ENCODE measurements around the gene LNX1.

LNX1 gene

DNA sequence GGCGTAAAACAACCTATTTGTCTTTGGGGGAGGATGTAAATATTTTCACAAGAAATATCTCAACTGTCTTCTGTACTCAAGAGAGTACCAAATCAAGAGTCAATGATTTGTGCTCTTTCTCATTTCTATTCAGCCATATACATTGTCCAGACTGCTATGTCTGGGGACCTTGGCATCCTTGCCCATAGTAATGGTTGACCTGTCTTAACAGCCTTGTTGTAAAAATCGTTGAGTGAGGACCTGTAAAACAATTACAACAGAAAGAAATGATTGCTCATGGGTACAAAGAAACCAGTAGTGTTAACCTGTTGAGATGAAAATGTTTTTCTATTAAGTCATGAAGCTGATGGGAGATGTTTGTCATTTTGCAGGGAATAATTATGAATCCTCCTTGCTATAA is 56.6 kb downstream of the LNX1 start:
- DNase-seq (ENCODE audit: low read depth), result no peak

GRCh38 chr4:53532521-53532920 is 58.8 kb downstream of the LNX1 start:
- no peak for DNase-seq (ENCODE audit: low read depth)

DNA sequence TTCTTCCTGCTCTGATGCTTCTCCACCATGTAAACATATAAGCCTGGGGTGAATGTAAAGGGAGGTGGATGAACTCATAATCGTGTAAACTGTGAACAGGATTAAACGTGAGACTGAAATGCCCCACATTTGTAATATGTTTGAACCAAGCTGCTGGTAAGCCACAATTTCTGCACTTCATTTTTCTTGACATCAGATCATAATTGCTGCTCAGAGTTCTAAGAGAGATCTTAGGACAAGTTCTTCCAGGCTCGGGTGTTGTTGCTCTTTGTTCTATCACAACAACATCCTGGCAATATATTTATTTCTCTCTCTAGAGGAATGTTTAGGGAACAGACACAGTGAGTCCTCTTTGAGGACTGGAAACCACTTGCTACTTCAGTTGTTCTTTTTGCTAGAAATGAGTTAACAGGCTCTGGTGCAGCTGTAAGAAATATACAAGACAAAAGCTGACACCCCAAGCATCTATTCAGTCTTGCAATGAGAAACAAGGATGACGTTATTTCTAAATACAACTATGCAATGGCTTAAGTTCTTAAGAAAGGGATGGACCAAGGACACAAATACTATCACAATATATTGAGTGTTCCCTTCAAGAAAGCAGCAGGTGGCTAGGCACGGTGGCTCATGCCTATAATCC is 59.6 kb downstream of the LNX1 start:
- DNase-seq (ENCODE audit: low read depth), result no peak

DNA sequence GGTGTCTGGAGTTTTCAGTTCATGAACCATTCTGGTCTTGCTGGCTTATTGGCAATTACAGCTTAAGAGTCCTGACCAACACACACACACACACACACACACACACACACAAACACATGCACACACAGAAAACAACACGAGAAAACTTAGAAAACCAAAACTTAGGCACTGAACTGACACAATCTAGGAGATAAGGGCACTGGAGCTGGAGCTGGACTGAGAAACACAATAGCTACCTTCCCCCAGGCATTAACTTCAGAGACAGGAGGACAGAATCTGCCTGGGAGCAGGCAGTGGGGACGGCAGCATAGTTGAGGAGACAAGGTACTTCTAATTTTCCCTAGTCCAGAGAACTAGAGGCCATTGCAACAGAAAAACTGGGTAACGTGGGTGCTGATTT is 62.3 kb downstream of the LNX1 start:
- DNase-seq (ENCODE audit: low read depth), result no peak

DNA sequence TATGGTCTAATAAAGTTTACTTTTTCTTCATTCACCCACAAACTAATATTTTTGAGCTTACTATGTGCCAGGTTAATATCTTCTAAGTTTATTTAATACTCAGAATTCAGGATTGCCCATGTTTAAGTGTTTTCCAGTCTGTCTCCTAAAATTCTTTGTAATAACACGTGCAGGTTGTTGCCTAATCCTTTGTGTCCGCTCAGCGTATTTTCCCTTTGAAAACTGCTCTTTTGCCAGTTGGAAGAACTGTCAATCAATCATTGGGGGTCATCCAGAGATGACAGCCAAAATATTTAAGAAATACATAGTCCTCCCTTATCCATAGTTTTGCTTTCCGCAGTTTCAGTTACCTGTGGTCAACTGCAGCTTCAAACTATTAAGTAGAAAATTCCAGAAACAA is 63.4 kb downstream of the LNX1 start:
- no peak for DNase-seq (ENCODE audit: low read depth)

DNA sequence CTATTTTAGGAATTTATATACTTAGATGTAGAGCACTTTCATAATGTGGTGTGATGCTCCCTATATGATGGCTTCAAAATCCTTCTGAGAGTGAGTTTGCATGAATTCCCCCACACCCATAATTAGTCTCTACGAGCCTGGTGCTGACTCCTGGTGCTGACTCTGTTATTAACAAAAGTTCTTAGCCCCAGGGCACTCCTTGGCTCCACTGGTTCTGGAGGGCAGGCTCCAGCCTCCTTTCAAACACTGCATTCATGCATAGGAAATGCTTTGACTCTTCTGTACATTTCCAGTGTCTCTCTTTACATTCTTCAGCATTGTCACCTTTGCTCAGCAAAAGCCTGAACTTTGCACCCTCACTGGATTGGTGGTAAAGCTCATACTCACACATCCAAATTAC is 64.0 kb downstream of the LNX1 start:
- no peak for DNase-seq (ENCODE audit: low read depth)

- no peak for DNase-seq (ENCODE audit: low read depth)
Observed at GRCh38 chr4:53522334-53522733, 69.0 kb downstream of the LNX1 start.

GRCh38 chr4:53520116-53520515 is 71.2 kb downstream of the LNX1 start:
- DNase-seq (ENCODE audit: low read depth), result no peak

- no peak for DNase-seq (ENCODE audit: low read depth)
Observed at GRCh38 chr4:53518807-53519206, 72.5 kb downstream of the LNX1 start.

- DNase-seq (ENCODE audit: low read depth), result no peak
Observed at GRCh38 chr4:53515076-53515475, 76.2 kb downstream of the LNX1 start.

DNA sequence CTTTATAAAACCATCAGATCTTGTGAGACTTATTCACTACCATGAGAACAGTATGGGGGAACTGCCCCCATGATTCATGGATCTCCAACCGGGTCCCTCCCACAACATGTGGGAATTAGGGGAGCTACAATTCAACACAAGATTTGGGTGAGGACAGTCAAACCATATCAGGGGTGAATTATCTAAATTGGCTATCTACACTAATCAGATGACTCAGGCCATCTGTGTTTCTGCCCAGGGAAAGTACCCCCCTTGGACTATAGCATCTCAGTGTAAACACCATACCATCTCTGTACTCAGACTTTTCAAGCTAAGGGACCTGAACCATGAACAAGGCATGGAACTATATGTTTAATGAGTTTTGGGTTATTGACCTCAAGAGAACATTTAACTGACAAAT is 76.8 kb downstream of the LNX1 start:
- no peak for DNase-seq (ENCODE audit: low read depth)

- no peak for DNase-seq (ENCODE audit: low read depth)
Observed at GRCh38 chr4:53512608-53513007, 78.7 kb downstream of the LNX1 start.

- no peak for DNase-seq (ENCODE audit: low read depth)
Observed at GRCh38 chr4:53511014-53511413, 80.3 kb downstream of the LNX1 start.

DNA sequence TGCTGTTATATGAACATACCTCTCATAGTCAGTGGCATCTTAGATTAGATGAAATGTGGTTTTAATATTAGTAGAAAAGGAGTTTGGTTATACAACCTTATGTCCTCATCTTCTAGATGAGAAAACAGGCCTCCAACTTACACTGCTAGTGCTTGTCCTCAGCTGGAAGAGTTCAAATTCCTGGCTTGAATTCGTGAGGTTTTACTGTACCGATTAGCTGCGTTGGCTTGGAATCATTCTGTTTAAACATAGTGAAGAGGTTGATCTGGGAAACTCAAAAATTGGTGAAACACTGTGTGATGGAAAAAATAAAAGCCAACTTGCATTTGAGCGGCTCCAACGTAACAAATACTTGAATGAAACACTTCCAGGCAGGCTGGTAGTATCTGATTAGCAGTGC is 81.0 kb downstream of the LNX1 start:
- no peak for DNase-seq (ENCODE audit: low read depth)

DNA sequence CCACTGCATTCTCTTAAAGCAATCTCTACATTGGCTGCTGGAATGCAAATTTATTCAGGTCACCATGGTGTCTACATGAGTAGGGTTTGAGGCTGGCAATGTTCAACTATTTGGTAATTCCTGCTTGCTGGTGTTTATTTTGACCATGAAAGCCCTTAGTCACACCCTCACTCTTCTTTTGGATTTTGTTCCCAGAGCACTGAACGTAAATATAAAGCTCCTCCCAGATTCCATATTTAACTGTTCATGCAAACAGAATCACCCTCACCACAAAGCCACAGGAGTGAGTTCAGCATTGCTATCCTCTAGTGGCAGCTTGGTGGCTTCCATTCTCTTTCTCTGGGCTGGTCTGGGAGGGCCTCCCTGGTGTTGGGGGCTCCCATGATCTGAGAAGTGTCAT is 82.8 kb downstream of the LNX1 start:
- no peak for DNase-seq (ENCODE audit: low read depth)

GRCh38 chr4:53507671-53508286 is 83.5 kb downstream of the LNX1 start:
- no peak for DNase-seq (ENCODE audit: low read depth)

GRCh38 chr4:53507058-53507457 is 84.2 kb downstream of the LNX1 start:
- DNase-seq (ENCODE audit: low read depth), result no peak

GRCh38 chr4:53505947-53506346 is 85.3 kb downstream of the LNX1 start:
- DNase-seq (ENCODE audit: low read depth), result no peak

DNA sequence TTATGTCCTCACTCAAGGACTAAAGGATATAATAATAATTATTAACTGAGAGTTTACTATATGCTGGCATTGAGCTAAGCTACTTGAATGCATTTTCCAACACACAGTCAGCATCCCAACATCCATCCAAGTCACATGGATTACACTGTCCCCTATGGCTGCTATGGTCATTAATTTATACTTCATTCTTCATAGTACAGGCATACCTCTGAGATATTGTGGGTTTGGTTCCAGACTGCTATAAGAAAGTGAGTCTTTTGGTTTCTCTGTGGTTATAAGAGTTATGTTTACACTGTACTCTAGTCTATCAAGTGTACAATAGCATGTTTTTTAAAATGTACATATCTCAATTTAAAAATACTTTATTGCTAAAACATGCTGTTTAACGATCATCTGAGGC is 89.2 kb downstream of the LNX1 start:
- no peak for DNase-seq (ENCODE audit: low read depth)

GRCh38 chr4:53501561-53501960 is 89.7 kb downstream of the LNX1 start:
- no peak for DNase-seq (ENCODE audit: low read depth)

GRCh38 chr4:53500546-53500945 is 90.7 kb downstream of the LNX1 start:
- no peak for DNase-seq (ENCODE audit: low read depth)

GRCh38 chr4:53499791-53500190 is 91.5 kb downstream of the LNX1 start:
- no peak for DNase-seq (ENCODE audit: low read depth)

GRCh38 chr4:53498706-53499105 is 92.6 kb downstream of the LNX1 start:
- DNase-seq (ENCODE audit: low read depth), result no peak

GRCh38 chr4:53497487-53498244 is 93.6 kb downstream of the LNX1 start:
- DNase-seq (ENCODE audit: low read depth), result no peak

Data from stimulated activated CD4-positive, alpha-beta T cell treated with anti-CD3 and anti-CD28 coated beads, Interleukin-2, amount 100 ng/mL, for 4 hours (primary cell).